Measurements from ENCODE around the gene C16orf87.

The C16orf87 gene

GRCh38 chr16:46753015-46753414, 78.0 kb downstream of the C16orf87 start:
- DNase-seq: no peak

- no peak for DNase-seq
Observed at GRCh38 chr16:46751381-46751780, 79.6 kb downstream of the C16orf87 start.

- DNase-seq: no peak
Observed at GRCh38 chr16:46748775-46749705, 81.9 kb downstream of the C16orf87 start.

- DNase-seq: no peak
Observed at GRCh38 chr16:46747777-46748651, 83.0 kb downstream of the C16orf87 start, which contains the start of gene MYLK3. MYLK3 (minus strand) TSS chr16:46748344; CDS start chr16:46748193, 151 bp downstream.

GRCh38 chr16:46746821-46747776, 83.9 kb downstream of the C16orf87 start:
- DNase-seq: no peak
